ENCODE data around the gene BAG1.
A peak's percentile ranks its signal among the peaks of the same experiment; 100 is the strongest.

BAG1 gene

DNA sequence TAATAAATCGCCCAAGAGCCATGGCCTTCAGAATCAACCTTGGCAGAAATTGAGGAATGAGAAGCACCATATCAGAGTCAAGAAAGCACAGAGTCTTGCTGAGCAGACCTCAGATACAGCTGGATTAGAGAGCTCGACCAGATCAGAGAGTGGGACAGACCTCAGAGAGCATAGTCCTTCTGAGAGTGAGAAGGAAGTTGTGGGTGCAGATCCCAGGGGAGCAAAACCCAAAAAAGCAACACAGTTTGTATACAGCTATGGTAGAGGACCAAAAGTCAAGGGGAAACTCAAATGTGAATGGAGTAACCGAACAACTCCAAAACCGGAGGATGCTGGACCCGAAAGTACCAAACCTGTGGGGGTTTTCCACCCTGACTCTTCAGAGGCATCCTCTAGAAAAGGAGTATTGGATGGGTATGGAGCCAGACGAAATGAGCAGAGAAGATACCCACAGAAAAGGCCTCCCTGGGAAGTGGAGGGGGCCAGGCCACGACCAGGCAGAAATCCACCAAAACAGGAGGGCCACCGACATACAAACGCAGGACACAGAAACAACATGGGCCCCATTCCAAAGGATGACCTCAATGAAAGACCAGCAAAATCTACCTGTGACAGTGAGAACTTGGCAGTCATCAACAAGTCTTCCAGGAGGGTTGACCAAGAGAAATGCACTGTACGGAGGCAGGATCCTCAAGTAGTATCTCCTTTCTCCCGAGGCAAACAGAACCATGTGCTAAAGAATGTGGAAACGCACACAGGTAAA is 30.3 kb upstream of the BAG1 start:
- H3K9ac ChIP-seq (ENCODE audit: low read depth in 1 of 2, low read length in 2 of 2), result no peak overlapping the region
- peaks cover 35 to 51% of the 10 kb centered on the region in 2 donors for H3K36me3 ChIP-seq (ENCODE audit: control insufficient read depth in 2 of 2, insufficient read depth in 2 of 2, low read length in 2 of 2)
- H3K4me1 ChIP-seq (ENCODE audit: control insufficient read depth in 2 of 2, insufficient read depth in 2 of 2, low read length in 2 of 2), result peaks cover 56 to 58% of the 10 kb centered on the region in 2 donors
- no peaks in the 10 kb centered on the region for H3K9me3 ChIP-seq (ENCODE audit: control insufficient read depth in 2 of 2, low read length in 2 of 2)
- H3K4me3 ChIP-seq (ENCODE audit: low read length in 2 of 2), result no peak overlapping the region
- peak overlapping the region in 1 of 2 donors; percentile 6 for H3K27ac ChIP-seq (ENCODE audit: low read depth in 2 of 2, low read length in 2 of 2)
- H3K27me3 ChIP-seq (ENCODE audit: control insufficient read depth in 2 of 2, insufficient read depth in 2 of 2, low read length in 2 of 2), result no peaks in the 10 kb centered on the region

DNA sequence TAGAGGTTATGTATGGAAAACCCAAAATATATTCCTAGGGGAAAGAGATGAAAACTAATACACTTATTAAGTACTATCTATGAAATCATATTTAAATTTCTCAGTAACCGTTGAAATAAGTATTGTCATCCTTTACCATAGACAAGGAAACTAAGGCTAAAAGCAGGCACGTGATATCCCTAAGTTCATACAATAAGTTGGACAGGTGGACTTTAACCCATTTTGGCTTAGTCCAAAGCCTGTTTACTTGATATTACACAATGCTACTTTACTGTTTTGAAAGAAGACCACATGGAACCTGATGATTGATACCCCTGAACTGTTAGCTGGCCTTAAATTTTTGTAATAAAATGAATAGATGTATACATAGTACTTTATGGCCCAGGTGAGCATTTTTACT is 29.3 kb upstream of the BAG1 start:
- Histone ChIP-seq H3K27me3 (ENCODE audit: control insufficient read depth in 2 of 2, insufficient read depth in 2 of 2, low read length in 2 of 2) (no peaks in the 10 kb centered on the region), H3K9me3 (ENCODE audit: control insufficient read depth in 2 of 2, low read length in 2 of 2) (no peaks in the 10 kb centered on the region), H3K36me3 (ENCODE audit: control insufficient read depth in 2 of 2, insufficient read depth in 2 of 2, low read length in 2 of 2) (peaks cover 26 to 43% of the 10 kb centered on the region in 2 donors), H3K4me1 (ENCODE audit: control insufficient read depth in 2 of 2, insufficient read depth in 2 of 2, low read length in 2 of 2) (peaks cover 56 to 64% of the 10 kb centered on the region in 2 donors), H3K27ac (ENCODE audit: low read depth in 2 of 2, low read length in 2 of 2) (no peak overlapping the region), H3K9ac (ENCODE audit: low read depth in 1 of 2, low read length in 2 of 2) (no peak overlapping the region), H3K4me3 (ENCODE audit: low read length in 2 of 2) (no peak overlapping the region)

DNA sequence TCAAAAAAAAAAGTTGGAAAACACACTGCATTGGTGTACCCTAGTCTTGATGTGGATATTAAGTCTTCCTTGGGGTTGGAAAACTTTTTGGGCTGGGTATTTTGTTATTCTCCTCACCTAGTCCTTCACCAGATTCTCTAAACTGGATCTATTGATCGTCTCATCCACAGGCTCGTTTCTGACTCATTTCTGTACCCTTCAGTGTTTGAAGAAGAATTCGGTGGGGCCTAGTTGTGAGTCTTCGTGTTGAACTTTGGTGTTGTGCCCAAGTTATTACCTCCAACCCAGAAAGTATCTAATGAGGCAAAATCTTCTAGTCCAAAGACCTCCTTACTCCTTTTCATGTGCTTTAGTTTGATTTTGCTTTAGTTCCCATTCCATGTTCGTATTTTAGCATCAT is 27.4 kb upstream of the BAG1 start:
- Histone ChIP-seq H3K9me3 (ENCODE audit: control insufficient read depth in 2 of 2, low read length in 2 of 2) (no peaks in the 10 kb centered on the region), H3K9ac (ENCODE audit: low read depth in 1 of 2, low read length in 2 of 2) (no peak overlapping the region), H3K36me3 (ENCODE audit: control insufficient read depth in 2 of 2, insufficient read depth in 2 of 2, low read length in 2 of 2) (peaks cover 17 to 34% of the 10 kb centered on the region in 2 donors), H3K27ac (ENCODE audit: low read depth in 2 of 2, low read length in 2 of 2) (peak overlapping the region in 1 of 2 donors; percentile 100), H3K27me3 (ENCODE audit: control insufficient read depth in 2 of 2, insufficient read depth in 2 of 2, low read length in 2 of 2) (no peaks in the 10 kb centered on the region), H3K4me3 (ENCODE audit: low read length in 2 of 2) (peak overlapping the region in 1 of 2 donors; percentile 17), H3K4me1 (ENCODE audit: control insufficient read depth in 2 of 2, insufficient read depth in 2 of 2, low read length in 2 of 2) (peaks cover 43 to 52% of the 10 kb centered on the region in 2 donors)

DNA sequence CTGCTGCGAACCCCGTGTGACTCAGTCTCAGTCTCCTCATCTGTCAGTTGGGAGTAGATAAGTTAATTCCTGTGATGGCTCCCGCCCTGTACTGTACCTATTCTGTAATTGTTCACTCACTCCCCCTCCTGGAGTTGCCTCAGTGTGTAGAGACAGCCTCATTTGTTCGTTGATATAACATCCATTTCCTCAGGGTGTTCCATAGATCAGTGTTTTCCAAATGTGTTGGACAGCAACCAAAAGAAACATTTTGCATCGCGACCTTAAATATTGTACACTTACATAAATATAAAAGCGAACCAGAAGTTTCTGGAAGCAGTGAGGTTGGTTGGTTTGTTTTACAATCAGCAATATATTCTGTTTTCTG is 26.5 kb upstream of the BAG1 start:
- no peaks in the 10 kb centered on the region for H3K9me3 ChIP-seq (ENCODE audit: control insufficient read depth in 2 of 2, low read length in 2 of 2)
- peak overlapping the region; percentile 93 to 99 for H3K4me3 ChIP-seq (ENCODE audit: low read length in 2 of 2)
- H3K9ac ChIP-seq (ENCODE audit: low read depth in 1 of 2, low read length in 2 of 2), result peak overlapping the region; percentile 98 to 100
- peaks cover 17 to 26% of the 10 kb centered on the region in 2 donors for H3K36me3 ChIP-seq (ENCODE audit: control insufficient read depth in 2 of 2, insufficient read depth in 2 of 2, low read length in 2 of 2)
- H3K4me1 ChIP-seq (ENCODE audit: control insufficient read depth in 2 of 2, insufficient read depth in 2 of 2, low read length in 2 of 2), result peaks cover 34 to 46% of the 10 kb centered on the region in 2 donors
- peak overlapping the region; percentile 100 for H3K27ac ChIP-seq (ENCODE audit: low read depth in 2 of 2, low read length in 2 of 2)
- H3K27me3 ChIP-seq (ENCODE audit: control insufficient read depth in 2 of 2, insufficient read depth in 2 of 2, low read length in 2 of 2), result no peaks in the 10 kb centered on the region

DNA sequence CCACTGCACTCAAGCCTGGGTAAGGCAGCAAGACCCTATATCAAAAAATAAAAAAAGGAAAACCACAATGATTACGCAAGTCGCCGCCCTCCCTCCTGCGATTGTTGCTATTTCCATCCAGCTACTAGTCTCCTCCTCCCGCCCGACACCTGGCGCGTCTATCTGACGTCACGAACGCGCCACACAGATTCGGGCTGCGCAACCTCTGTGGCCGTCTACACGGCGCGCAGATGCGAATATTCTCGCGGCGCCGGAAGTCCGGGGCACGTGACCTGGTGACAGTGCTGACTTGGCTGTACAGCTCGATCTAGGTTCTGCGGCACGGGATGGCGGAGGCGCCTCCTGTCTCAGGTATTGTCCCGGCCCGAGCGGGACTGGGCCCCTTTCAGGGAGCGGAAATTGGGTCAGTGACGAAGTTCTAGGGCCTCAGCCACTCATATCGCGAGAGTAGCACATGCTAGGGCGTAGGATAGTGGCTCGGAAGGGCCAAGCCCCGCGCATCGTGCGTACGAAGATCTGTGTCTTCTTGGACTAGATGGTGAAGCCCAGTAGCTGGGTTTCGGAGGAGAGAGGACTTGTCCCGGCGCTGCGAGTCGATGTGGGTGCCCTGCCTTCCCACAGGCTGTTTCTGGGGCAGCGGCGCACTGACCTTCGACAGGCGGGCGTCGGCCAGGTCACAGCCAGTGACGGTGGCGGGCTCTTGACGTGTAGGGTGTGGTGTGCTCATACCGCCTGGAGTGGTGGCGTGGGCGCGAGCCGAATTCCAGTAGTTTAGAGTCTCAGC is 25.9 kb upstream of the BAG1 start, which contains the start of gene NFX1:
TSS of gene NFX1 (plus strand) at position 270 of the 784 bp plus-strand sequence. CDS start at position 327, 57 bp downstream.
- Histone ChIP-seq H3K36me3 (ENCODE audit: control insufficient read depth in 2 of 2, insufficient read depth in 2 of 2, low read length in 2 of 2) (peaks cover 13 to 22% of the 10 kb centered on the region in 2 donors), H3K4me3 (ENCODE audit: low read length in 2 of 2) (peak within 1 kb of the TSS; percentile 93 to 99), H3K4me1 (ENCODE audit: control insufficient read depth in 2 of 2, insufficient read depth in 2 of 2, low read length in 2 of 2) (peaks cover 29 to 44% of the 10 kb centered on the region in 2 donors), H3K27me3 (ENCODE audit: control insufficient read depth in 2 of 2, insufficient read depth in 2 of 2, low read length in 2 of 2) (no peaks in the 10 kb centered on the region), H3K9ac (ENCODE audit: low read depth in 1 of 2, low read length in 2 of 2) (peak within 1 kb of the TSS; percentile 98 to 100), H3K9me3 (ENCODE audit: control insufficient read depth in 2 of 2, low read length in 2 of 2) (no peaks in the 10 kb centered on the region), H3K27ac (ENCODE audit: low read depth in 2 of 2, low read length in 2 of 2) (peak within 1 kb of the TSS; percentile 100)

DNA sequence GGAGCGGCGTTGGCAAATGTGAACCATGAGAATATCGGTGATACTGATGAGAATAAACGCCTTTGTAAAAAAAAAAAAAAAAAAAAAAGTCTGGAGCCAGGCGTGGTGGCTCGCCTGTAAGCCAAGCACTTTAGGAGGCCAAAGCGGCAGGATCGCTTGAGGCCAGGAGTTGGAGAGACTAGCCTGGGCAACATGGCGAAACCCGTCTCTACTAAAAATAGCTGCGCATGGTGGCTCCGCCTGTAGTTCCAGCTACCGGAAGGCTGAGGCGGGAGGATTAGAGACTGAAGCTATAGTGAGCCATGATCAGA is 25.4 kb upstream of the BAG1 start:
- H3K27me3 ChIP-seq (ENCODE audit: control insufficient read depth in 2 of 2, insufficient read depth in 2 of 2, low read length in 2 of 2), result no peaks in the 10 kb centered on the region
- peaks cover 8 to 16% of the 10 kb centered on the region in 2 donors for H3K36me3 ChIP-seq (ENCODE audit: control insufficient read depth in 2 of 2, insufficient read depth in 2 of 2, low read length in 2 of 2)
- H3K9me3 ChIP-seq (ENCODE audit: control insufficient read depth in 2 of 2, low read length in 2 of 2), result no peaks in the 10 kb centered on the region
- peak overlapping the region; percentile 98 to 100 for H3K9ac ChIP-seq (ENCODE audit: low read depth in 1 of 2, low read length in 2 of 2)
- peak overlapping the region; percentile 93 to 99 for H3K4me3 ChIP-seq (ENCODE audit: low read length in 2 of 2)
- peak overlapping the region; percentile 100 for H3K27ac ChIP-seq (ENCODE audit: low read depth in 2 of 2, low read length in 2 of 2)
- peaks cover 26 to 44% of the 10 kb centered on the region in 2 donors for H3K4me1 ChIP-seq (ENCODE audit: control insufficient read depth in 2 of 2, insufficient read depth in 2 of 2, low read length in 2 of 2)

DNA sequence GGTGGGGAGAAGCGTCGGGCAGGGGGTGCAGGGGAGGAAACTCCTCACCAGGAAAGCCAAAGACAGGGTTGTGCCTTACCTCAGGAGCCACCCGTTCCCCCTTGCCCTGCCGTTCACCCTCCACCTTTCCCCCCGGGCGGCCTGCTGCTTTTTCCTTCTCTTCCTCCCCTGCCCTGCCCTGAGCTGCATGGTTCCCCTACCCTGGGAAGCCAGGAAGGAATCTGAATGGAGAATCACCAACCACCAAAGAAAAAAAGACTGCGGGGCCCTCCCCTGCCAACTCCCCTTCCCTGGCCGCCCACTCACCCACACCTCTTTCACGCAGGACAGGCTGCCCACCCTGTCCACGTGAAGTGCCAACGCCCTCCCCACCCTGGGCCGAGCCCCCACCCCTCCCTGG is 25.0 kb upstream of the BAG1 start:
- no peaks in the 10 kb centered on the region for H3K27me3 ChIP-seq (ENCODE audit: control insufficient read depth in 2 of 2, insufficient read depth in 2 of 2, low read length in 2 of 2)
- H3K4me3 ChIP-seq (ENCODE audit: low read length in 2 of 2), result peak overlapping the region; percentile 93 to 99
- H3K27ac ChIP-seq (ENCODE audit: low read depth in 2 of 2, low read length in 2 of 2), result peak overlapping the region; percentile 100
- no peaks in the 10 kb centered on the region for H3K9me3 ChIP-seq (ENCODE audit: control insufficient read depth in 2 of 2, low read length in 2 of 2)
- peaks cover 4 to 13% of the 10 kb centered on the region in 2 donors for H3K36me3 ChIP-seq (ENCODE audit: control insufficient read depth in 2 of 2, insufficient read depth in 2 of 2, low read length in 2 of 2)
- peaks cover 23 to 44% of the 10 kb centered on the region in 2 donors for H3K4me1 ChIP-seq (ENCODE audit: control insufficient read depth in 2 of 2, insufficient read depth in 2 of 2, low read length in 2 of 2)
- peak overlapping the region; percentile 72 to 98 for H3K9ac ChIP-seq (ENCODE audit: low read depth in 1 of 2, low read length in 2 of 2)

DNA sequence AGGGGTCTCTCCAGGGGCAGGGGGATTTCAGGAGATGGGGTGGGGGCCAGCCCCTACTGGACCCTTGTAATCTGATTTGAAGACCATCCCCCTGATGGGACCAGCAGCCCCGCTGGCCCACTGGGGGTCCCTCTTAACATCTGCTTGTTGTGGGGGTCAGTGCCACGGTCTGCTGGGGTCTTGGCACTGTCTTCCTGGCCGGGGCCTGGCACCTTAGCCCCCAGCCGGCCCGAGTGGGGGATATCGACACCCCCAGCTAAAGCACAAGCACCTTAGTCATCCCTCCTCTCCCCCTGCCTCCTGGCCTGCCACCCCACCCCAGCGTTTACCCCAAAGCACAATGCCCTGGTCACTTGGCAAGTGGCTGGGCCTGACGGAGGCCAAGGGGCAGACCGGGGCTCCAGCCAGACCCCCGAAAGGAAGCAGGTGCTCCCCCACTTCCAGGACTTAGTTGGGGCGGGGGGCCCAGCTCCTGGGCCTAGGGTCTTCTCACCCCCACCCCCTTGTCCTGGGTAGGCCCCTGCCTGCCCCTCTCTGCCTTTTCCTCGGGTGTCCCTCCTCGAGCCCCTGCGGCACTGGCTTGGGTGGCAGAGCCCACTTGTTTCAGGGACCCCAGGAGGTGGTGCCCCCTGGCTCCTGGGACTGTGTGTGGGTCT is 24.4 kb upstream of the BAG1 start:
- no peaks in the 10 kb centered on the region for H3K27me3 ChIP-seq (ENCODE audit: control insufficient read depth in 2 of 2, insufficient read depth in 2 of 2, low read length in 2 of 2)
- no peaks in the 10 kb centered on the region for H3K9me3 ChIP-seq (ENCODE audit: control insufficient read depth in 2 of 2, low read length in 2 of 2)
- peak overlapping the region; percentile 23 to 100 for H3K27ac ChIP-seq (ENCODE audit: low read depth in 2 of 2, low read length in 2 of 2)
- H3K36me3 ChIP-seq (ENCODE audit: control insufficient read depth in 2 of 2, insufficient read depth in 2 of 2, low read length in 2 of 2), result peaks cover under 1 to 10% of the 10 kb centered on the region in 2 donors
- peak overlapping the region in 1 of 2 donors; percentile 98 for H3K9ac ChIP-seq (ENCODE audit: low read depth in 1 of 2, low read length in 2 of 2)
- H3K4me1 ChIP-seq (ENCODE audit: control insufficient read depth in 2 of 2, insufficient read depth in 2 of 2, low read length in 2 of 2), result peaks cover 22 to 44% of the 10 kb centered on the region in 2 donors
- H3K4me3 ChIP-seq (ENCODE audit: low read length in 2 of 2), result no peak overlapping the region

DNA sequence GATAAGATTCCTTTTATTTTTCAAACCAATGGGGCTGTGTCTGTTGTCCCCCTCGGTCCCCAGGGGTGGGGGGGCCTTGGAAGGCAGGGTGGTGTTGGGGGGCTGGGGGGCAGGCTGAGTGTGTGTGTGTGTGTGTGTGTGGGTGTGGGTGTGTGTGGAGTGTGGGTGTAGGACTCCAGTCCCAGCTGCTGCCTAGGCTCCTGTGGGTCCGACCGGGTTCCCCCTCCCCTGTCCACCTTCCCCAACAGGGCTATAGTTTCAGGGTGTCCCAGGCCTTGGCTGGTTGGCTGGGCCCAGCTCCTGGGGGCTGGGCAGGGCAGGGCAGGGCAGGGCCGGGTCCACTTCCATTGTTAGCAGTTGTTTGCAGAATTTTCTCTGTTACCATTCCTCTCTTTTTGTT is 23.7 kb upstream of the BAG1 start:
- Histone ChIP-seq H3K4me1 (ENCODE audit: control insufficient read depth in 2 of 2, insufficient read depth in 2 of 2, low read length in 2 of 2) (peaks cover 22 to 41% of the 10 kb centered on the region in 2 donors), H3K9me3 (ENCODE audit: control insufficient read depth in 2 of 2, low read length in 2 of 2) (no peaks in the 10 kb centered on the region), H3K36me3 (ENCODE audit: control insufficient read depth in 2 of 2, insufficient read depth in 2 of 2, low read length in 2 of 2) (peaks cover 3 to 8% of the 10 kb centered on the region in 2 donors), H3K27me3 (ENCODE audit: control insufficient read depth in 2 of 2, insufficient read depth in 2 of 2, low read length in 2 of 2) (no peaks in the 10 kb centered on the region), H3K27ac (ENCODE audit: low read depth in 2 of 2, low read length in 2 of 2) (no peak overlapping the region), H3K4me3 (ENCODE audit: low read length in 2 of 2) (no peak overlapping the region), H3K9ac (ENCODE audit: low read depth in 1 of 2, low read length in 2 of 2) (no peak overlapping the region)

Data from mucosa of rectum (tissue), 2 donors.